HCT116 (cell line): ENCODE measurements around the gene ELL3.

Source experiments
- POLR2A ChIP-seq: IDR thresholded peaks from 2 replicates; pipeline ENCODE4 v1.7.0; 2011; ENCODE audit warnings: borderline replicate concordance; ENCODE audit not compliant: insufficient read depth, insufficient read length; ENCODE audit errors: extremely low read depth
- ZFX ChIP-seq: fragments of 450-650 bp; IDR thresholded peaks from 2 replicates; pipeline ENCODE4 v1.6.1; 2017

- TF ChIP-seq ZFX (no peak), POLR2A (no peak)
These were observed 5.0 kb downstream of the ELL3 start for GRCh38 chr15:43771816-43772215.
